GM12878 (cell line): ENCODE measurements around the gene ARHGAP44.

ENCODE experiments used
- CREM ChIP-seq: IDR thresholded peaks from 2 replicates; pipeline ENCODE4 v1.6.1; 2014; ENCODE audit warnings: antibody characterized with exemption, low read depth
- CTCF ChIP-seq, 3 experiments: IDR thresholded peaks in 2 of 3; conservative IDR thresholded peaks in 1 of 3; 2 replicates each; pipeline ENCODE4 v1.5.1; 2011; ENCODE audit warnings: low read depth in 3 of 3, low read length in 3 of 3, mild to moderate bottlenecking in 3 of 3, control low read depth in 2 of 3, moderate library complexity in 2 of 3, inconsistent platforms in 1 of 3, mixed read lengths in 1 of 3; ENCODE audit not compliant: control insufficient read depth in 2 of 3, insufficient read depth in 1 of 3; ENCODE audit errors: extremely low read depth in 1 of 3
- FOS ChIP-seq: IDR thresholded peaks from 3 replicates; pipeline ENCODE4 v1.6.1; 2011; ENCODE audit warnings: borderline replicate concordance; ENCODE audit not compliant: insufficient read length; ENCODE audit errors: extremely low read depth
- HDAC2 ChIP-seq: fragments of 200-600 bp; sonication (generic); IDR thresholded peaks from 2 replicates; pipeline ENCODE4 v1.6.1; 2017
- HDAC6 ChIP-seq: fragments of 200-600 bp; sonication (generic); IDR thresholded peaks from one replicate; pipeline ENCODE4 v1.8.0; 2017; ENCODE audit warnings: antibody characterized with exemption; ENCODE audit not compliant: unreplicated experiment
- MXI1 ChIP-seq: fragments of 150-350 bp; IDR thresholded peaks from 2 replicates; pipeline ENCODE4 v1.6.1; 2011; ENCODE audit warnings: low read depth, mild to moderate bottlenecking, inconsistent platforms, low read length, improper control_type of control experiment
- NFIC ChIP-seq: IDR thresholded peaks from 2 replicates; pipeline ENCODE4 v1.6.1; 2012; ENCODE audit warnings: low read depth, mild to moderate bottlenecking, inconsistent platforms, low read length, moderate library complexity
- POLR2AphosphoS5 ChIP-seq: IDR thresholded peaks from 2 replicates; pipeline ENCODE4 v1.6.1; 2011; ENCODE audit warnings: mild to moderate bottlenecking, low read length, inconsistent platforms
- PRDM15 ChIP-seq: fragments of 450-650 bp; formaldehyde crosslinking; IDR thresholded peaks from 2 replicates; pipeline ENCODE4 v1.4.0; 2020; ENCODE audit warnings: mild to moderate bottlenecking, moderate library complexity
- TARDBP ChIP-seq: IDR thresholded peaks from 2 replicates; pipeline ENCODE4 v1.6.1; 2016; ENCODE audit warnings: borderline replicate concordance

- TF ChIP-seq NFIC = no peak
- TF ChIP-seq PRDM15 = no peak
- TF ChIP-seq CTCF (IDR thresholded peaks at IDR 0.05 in 2 of 3, conservative IDR thresholded peaks at IDR 0.05 in 1 of 3; ENCODE audit: control insufficient read depth in 2 of 3, extremely low read depth in 1 of 3, insufficient read depth in 1 of 3, low read depth in 3 of 3, low read length in 3 of 3) = no peak
- no peak for TF ChIP-seq MXI1
- TF ChIP-seq CREM = no peak
- TF ChIP-seq HDAC6 = no peak
- TF ChIP-seq FOS = no peak
- no peak for TF ChIP-seq TARDBP
- no peak for TF ChIP-seq POLR2AphosphoS5
- TF ChIP-seq HDAC2 = no peak
Observed at GRCh38 chr17:12857592-12857991, 68.3 kb downstream of the ARHGAP44 start.
